ENCODE measurements around the gene RARG. TPM values are rescaled to one million over a fixed set of nuclear protein-coding genes. Genes with fewer than 3 reads are reported as not detected.

RARG gene
- total RNA-seq, 1 donor from 2014 or later = 6.1 TPM

GRCh38 chr12:53200458-53201176 is 31.4 kb downstream of the RARG start:
- Histone ChIP-seq H3K4me3 (ENCODE audit: low read depth, low read length) (no peak overlapping the region), H3K36me3 (ENCODE audit: control insufficient read depth, insufficient read depth, low read length) (no peaks in the 10 kb centered on the region), H3K27me3 (ENCODE audit: control insufficient read depth, insufficient read depth, low read length) (peaks cover 3% of the 10 kb centered on the region)
- no peak for TF ChIP-seq CTCF (IDR thresholded peaks at IDR 0.05; ENCODE audit: insufficient read depth, low read length, poor library complexity, severe bottlenecking)
- no peak for DNase-seq (ENCODE audit: low read depth)

GRCh38 chr12:53200107-53200457 is 31.9 kb downstream of the RARG start:
- DNase-seq (ENCODE audit: low read depth) = no peak
- Histone ChIP-seq H3K4me3 (ENCODE audit: low read depth, low read length) (no peak overlapping the region), H3K27me3 (ENCODE audit: control insufficient read depth, insufficient read depth, low read length) (peaks cover 3% of the 10 kb centered on the region), H3K36me3 (ENCODE audit: control insufficient read depth, insufficient read depth, low read length) (no peaks in the 10 kb centered on the region)
- TF ChIP-seq CTCF (IDR thresholded peaks at IDR 0.05; ENCODE audit: insufficient read depth, low read length, poor library complexity, severe bottlenecking) = no peak

- no peak for TF ChIP-seq CTCF (IDR thresholded peaks at IDR 0.05; ENCODE audit: insufficient read depth, low read length, poor library complexity, severe bottlenecking)
- H3K36me3 ChIP-seq (ENCODE audit: control insufficient read depth, insufficient read depth, low read length) = no peaks in the 10 kb centered on the region
- peaks cover 3% of the 10 kb centered on the region for H3K27me3 ChIP-seq (ENCODE audit: control insufficient read depth, insufficient read depth, low read length)
- DNase-seq (ENCODE audit: low read depth) = no peak
- no peak overlapping the region for H3K4me3 ChIP-seq (ENCODE audit: low read depth, low read length)
Observed at GRCh38 chr12:53199700-53200099, 32.3 kb downstream of the RARG start.

GRCh38 chr12:53198486-53199110 is 33.4 kb downstream of the RARG start:
- H3K27me3 ChIP-seq (ENCODE audit: control insufficient read depth, insufficient read depth, low read length) = peaks cover 3% of the 10 kb centered on the region
- no peaks in the 10 kb centered on the region for H3K36me3 ChIP-seq (ENCODE audit: control insufficient read depth, insufficient read depth, low read length)
- no peak overlapping the region for H3K4me3 ChIP-seq (ENCODE audit: low read depth, low read length)
- DNase-seq (ENCODE audit: low read depth) = no peak
- no peak for TF ChIP-seq CTCF (IDR thresholded peaks at IDR 0.05; ENCODE audit: insufficient read depth, low read length, poor library complexity, severe bottlenecking)

- no peak for TF ChIP-seq CTCF (IDR thresholded peaks at IDR 0.05; ENCODE audit: insufficient read depth, low read length, poor library complexity, severe bottlenecking)
- no peak for DNase-seq (ENCODE audit: low read depth)
- Histone ChIP-seq H3K27me3 (ENCODE audit: control insufficient read depth, insufficient read depth, low read length) (peaks cover 3% of the 10 kb centered on the region), H3K4me3 (ENCODE audit: low read depth, low read length) (no peak overlapping the region), H3K36me3 (ENCODE audit: control insufficient read depth, insufficient read depth, low read length) (no peaks in the 10 kb centered on the region)
Observed at GRCh38 chr12:53197011-53197640, 34.9 kb downstream of the RARG start.

Measured in kidney epithelial cell (primary cell).